ENCODE measurements around the gene PAIP2. TPM values are rescaled to one million over a fixed set of nuclear protein-coding genes. Genes with fewer than 3 reads are reported as not detected.

The PAIP2 gene
- total RNA-seq, 1 experiment from 2014 or later: 108 TPM

DNA sequence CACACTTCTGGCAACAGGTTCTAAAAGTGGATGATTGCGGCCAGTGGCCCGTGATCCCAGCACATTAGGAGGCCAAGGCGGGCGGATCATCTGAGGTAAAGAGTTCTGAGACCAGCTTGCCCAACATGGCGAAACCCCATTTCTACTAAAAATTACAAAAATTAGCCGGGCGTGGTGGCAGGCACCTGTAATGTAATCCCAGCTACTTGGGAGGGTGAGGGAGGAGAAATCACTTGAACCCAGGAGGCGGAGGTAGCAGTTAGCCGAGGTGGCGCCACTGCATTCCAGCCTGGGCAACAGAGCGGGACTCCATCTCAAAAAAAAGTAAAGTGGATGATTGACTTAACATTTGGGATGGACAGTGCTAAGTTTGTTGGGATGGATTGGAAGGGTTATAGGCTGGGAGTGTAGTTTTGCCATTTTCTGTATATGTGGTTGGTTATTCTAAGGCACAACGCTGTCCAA is 44.8 kb upstream of the PAIP2 start:
- peaks cover 60% of the 10 kb centered on the region; the same call in 1 of the 2 replicates for H4K20me1 ChIP-seq (ENCODE audit: insufficient read depth)
- ChIA-PET CTCF (no interaction called here), RAD21 (ENCODE audit: low non-redundant PET in 1 of 2, low total read pairs in 2 of 2, uncharacterized antibody in 2 of 2, unreplicated experiment in 2 of 2) (no interaction called here), POLR2A (no interaction called here)
- no peak overlapping the region; the same call in 1 of the 2 replicates for H3K4me2 ChIP-seq (ENCODE audit: low read length)
- intact Hi-C loops (cut with micrococcal nuclease): no loop called here
- H3K27me3 ChIP-seq (ENCODE audit: insufficient read depth, low read length): no peaks in the 10 kb centered on the region
- DNase-seq (ENCODE audit: low read depth, low spot score): no peak
- BruUV-seq (replicated peaks): no TSS peak
- ATAC-seq: no peak
- H3K4me1 ChIP-seq (ENCODE audit: control insufficient read depth in 1 of 2, insufficient read depth in 2 of 2, low read length in 2 of 2): peaks cover 27 to 53% of the 10 kb centered on the region in 2 experiments
- H3K9me2 ChIP-seq (ENCODE audit: insufficient read depth): no peaks in the 10 kb centered on the region
- H2AFZ ChIP-seq (ENCODE audit: low read depth, low read length, poor library complexity, severe bottlenecking): no peak overlapping the region
- H3K79me2 ChIP-seq (ENCODE audit: insufficient read depth, low read length): peaks cover 84% of the 10 kb centered on the region
- TF ChIP-seq ZFX (IDR thresholded peaks at IDR 0.05) (no peak), SP1 (IDR thresholded peaks at IDR 0.05; ENCODE audit: low read depth) (no peak), TCF7L2 (IDR thresholded peaks at IDR 0.05; ENCODE audit: borderline replicate concordance, extremely low read depth, insufficient read depth, insufficient read length) (no peak), POLR2A (IDR thresholded peaks at IDR 0.05; ENCODE audit: borderline replicate concordance, extremely low read depth, insufficient read depth, insufficient read length) (no peak), ELF1 (IDR thresholded peaks at IDR 0.05; ENCODE audit: borderline replicate concordance, low read depth) (no peak)
- TF ChIP-seq, protein P1, sequence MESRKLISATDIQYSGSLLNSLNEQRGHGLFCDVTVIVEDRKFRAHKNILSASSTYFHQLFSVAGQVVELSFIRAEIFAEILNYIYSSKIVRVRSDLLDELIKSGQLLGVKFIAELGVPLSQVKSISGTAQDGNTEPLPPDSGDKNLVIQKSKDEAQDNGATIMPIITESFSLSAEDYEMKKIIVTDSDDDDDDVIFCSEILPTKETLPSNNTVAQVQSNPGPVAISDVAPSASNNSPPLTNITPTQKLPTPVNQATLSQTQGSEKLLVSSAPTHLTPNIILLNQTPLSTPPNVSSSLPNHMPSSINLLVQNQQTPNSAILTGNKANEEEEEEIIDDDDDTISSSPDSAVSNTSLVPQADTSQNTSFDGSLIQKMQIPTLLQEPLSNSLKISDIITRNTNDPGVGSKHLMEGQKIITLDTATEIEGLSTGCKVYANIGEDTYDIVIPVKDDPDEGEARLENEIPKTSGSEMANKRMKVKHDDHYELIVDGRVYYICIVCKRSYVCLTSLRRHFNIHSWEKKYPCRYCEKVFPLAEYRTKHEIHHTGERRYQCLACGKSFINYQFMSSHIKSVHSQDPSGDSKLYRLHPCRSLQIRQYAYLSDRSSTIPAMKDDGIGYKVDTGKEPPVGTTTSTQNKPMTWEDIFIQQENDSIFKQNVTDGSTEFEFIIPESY (IDR thresholded peaks at IDR 0.05; ENCODE audit: extremely low read depth, insufficient replicate concordance, low read length): no peak
- H3K27ac ChIP-seq (ENCODE audit: low read depth, low read length): no peak overlapping the region
- H3K4me3 ChIP-seq (replicated peaks in 1 of 2; ENCODE audit: low read depth in 1 of 2, low read length in 2 of 2): no peak overlapping the region
- peaks cover 0 to 8% of the 10 kb centered on the region in 2 experiments; a peak in 1 of 4 replicates for H3K36me3 ChIP-seq (ENCODE audit: control insufficient read depth in 1 of 2, insufficient read depth in 2 of 2, low read length in 2 of 2)
- H3K9me3 ChIP-seq (ENCODE audit: control insufficient read depth in 1 of 2, insufficient read depth in 1 of 2, low read depth in 1 of 2, low read length in 2 of 2): no peaks in the 10 kb centered on the region
- H3K9ac ChIP-seq (ENCODE audit: low read length): no peak overlapping the region

- no peak overlapping the region for H3K4me3 ChIP-seq (replicated peaks in 1 of 2; ENCODE audit: low read depth in 1 of 2, low read length in 2 of 2)
- CTCF ChIA-PET: no interaction called here
- ATAC-seq: no peak
- no peak overlapping the region for H3K4me2 ChIP-seq (ENCODE audit: low read length)
- POLR2A ChIA-PET: no interaction called here
- no peaks in the 10 kb centered on the region for H3K9me2 ChIP-seq (ENCODE audit: insufficient read depth)
- H3K9me3 ChIP-seq (ENCODE audit: control insufficient read depth in 1 of 2, insufficient read depth in 1 of 2, low read depth in 1 of 2, low read length in 2 of 2): no peaks in the 10 kb centered on the region
- no peak overlapping the region for H2AFZ ChIP-seq (ENCODE audit: low read depth, low read length, poor library complexity, severe bottlenecking)
- H4K20me1 ChIP-seq (ENCODE audit: insufficient read depth): peaks cover 67% of the 10 kb centered on the region; the same call in 1 of the 2 replicates
- no TSS peak for BruUV-seq (replicated peaks)
- H3K36me3 ChIP-seq (ENCODE audit: control insufficient read depth in 1 of 2, insufficient read depth in 2 of 2, low read length in 2 of 2): peaks cover 0 to 8% of the 10 kb centered on the region in 2 experiments; a peak in 1 of 4 replicates
- intact Hi-C loops (cut with micrococcal nuclease): no loop called here
- peaks cover 27 to 53% of the 10 kb centered on the region in 2 experiments for H3K4me1 ChIP-seq (ENCODE audit: control insufficient read depth in 1 of 2, insufficient read depth in 2 of 2, low read length in 2 of 2)
- no peak for DNase-seq (ENCODE audit: low read depth, low spot score)
- peaks cover 91% of the 10 kb centered on the region for H3K79me2 ChIP-seq (ENCODE audit: insufficient read depth, low read length)
- no peak overlapping the region for H3K27ac ChIP-seq (ENCODE audit: low read depth, low read length)
- H3K9ac ChIP-seq (ENCODE audit: low read length): no peak overlapping the region
- RAD21 ChIA-PET (ENCODE audit: low non-redundant PET in 1 of 2, low total read pairs in 2 of 2, uncharacterized antibody in 2 of 2, unreplicated experiment in 2 of 2): no interaction called here
- H3K27me3 ChIP-seq (ENCODE audit: insufficient read depth, low read length): no peaks in the 10 kb centered on the region
- TF ChIP-seq, protein P2, sequence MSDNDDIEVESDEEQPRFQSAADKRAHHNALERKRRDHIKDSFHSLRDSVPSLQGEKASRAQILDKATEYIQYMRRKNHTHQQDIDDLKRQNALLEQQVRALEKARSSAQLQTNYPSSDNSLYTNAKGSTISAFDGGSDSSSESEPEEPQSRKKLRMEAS (IDR thresholded peaks at IDR 0.05): no peak
- TF ChIP-seq ZNF274 (IDR thresholded peaks at IDR 0.05; ENCODE audit: low read depth, low read length) (no peak), RAD21 (IDR thresholded peaks at IDR 0.05; ENCODE audit: low read depth) (no peak), EZH2 (IDR thresholded peaks at IDR 0.05) (no peak), ELF1 (IDR thresholded peaks at IDR 0.05; ENCODE audit: borderline replicate concordance, low read depth) (no peak), JUND (IDR thresholded peaks at IDR 0.05) (no peak), FOSL1 (IDR thresholded peaks at IDR 0.05; ENCODE audit: low read depth) (no peak), CBX3 (IDR thresholded peaks at IDR 0.05; ENCODE audit: low read depth) (no peak), ZFX (IDR thresholded peaks at IDR 0.05) (no peak), SIN3A (IDR thresholded peaks at IDR 0.05; ENCODE audit: low read depth) (no peak)
- TF ChIP-seq, protein P3, sequence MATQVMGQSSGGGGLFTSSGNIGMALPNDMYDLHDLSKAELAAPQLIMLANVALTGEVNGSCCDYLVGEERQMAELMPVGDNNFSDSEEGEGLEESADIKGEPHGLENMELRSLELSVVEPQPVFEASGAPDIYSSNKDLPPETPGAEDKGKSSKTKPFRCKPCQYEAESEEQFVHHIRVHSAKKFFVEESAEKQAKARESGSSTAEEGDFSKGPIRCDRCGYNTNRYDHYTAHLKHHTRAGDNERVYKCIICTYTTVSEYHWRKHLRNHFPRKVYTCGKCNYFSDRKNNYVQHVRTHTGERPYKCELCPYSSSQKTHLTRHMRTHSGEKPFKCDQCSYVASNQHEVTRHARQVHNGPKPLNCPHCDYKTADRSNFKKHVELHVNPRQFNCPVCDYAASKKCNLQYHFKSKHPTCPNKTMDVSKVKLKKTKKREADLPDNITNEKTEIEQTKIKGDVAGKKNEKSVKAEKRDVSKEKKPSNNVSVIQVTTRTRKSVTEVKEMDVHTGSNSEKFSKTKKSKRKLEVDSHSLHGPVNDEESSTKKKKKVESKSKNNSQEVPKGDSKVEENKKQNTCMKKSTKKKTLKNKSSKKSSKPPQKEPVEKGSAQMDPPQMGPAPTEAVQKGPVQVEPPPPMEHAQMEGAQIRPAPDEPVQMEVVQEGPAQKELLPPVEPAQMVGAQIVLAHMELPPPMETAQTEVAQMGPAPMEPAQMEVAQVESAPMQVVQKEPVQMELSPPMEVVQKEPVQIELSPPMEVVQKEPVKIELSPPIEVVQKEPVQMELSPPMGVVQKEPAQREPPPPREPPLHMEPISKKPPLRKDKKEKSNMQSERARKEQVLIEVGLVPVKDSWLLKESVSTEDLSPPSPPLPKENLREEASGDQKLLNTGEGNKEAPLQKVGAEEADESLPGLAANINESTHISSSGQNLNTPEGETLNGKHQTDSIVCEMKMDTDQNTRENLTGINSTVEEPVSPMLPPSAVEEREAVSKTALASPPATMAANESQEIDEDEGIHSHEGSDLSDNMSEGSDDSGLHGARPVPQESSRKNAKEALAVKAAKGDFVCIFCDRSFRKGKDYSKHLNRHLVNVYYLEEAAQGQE (IDR thresholded peaks at IDR 0.05; ENCODE audit: low read depth): no peak
Measured at GRCh38 chr5:139297439-139298133, 44.1 kb upstream of the PAIP2 start.

Data from HCT116 (cell line).